ENCODE results near the gene PUM1.

DNA sequence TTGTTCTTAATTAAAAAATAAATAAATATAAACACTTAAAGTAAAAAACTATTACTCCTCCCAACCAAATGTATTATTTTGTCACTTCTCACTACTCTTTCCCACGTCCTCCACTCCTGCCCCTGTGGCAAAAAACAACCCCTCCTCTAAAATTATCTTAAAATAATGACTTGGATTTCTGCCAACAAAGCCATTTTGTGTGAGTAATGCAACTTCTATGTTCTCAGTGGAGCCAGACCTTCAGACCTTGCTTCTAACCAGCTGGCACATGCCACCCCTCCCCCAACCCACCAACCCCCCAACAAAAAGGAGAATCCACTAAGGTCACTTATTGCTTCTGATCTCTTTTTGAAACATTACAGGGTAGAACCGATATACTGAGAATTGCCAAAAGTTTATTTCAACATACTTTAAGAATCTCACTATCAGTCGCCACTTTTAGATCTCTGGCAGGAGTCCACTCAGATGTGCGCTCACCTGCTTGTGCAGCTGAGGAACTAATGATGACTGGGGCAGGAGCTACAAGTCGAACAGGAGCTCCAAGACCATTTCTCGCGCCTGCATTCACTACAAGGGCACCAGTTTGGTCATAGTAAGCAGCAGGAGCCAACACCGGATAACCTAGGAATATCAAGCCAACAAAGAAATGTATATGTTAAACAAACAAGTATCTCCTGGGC is 98.7 kb downstream of the PUM1 start:
- TF ChIP-seq, protein P1, sequence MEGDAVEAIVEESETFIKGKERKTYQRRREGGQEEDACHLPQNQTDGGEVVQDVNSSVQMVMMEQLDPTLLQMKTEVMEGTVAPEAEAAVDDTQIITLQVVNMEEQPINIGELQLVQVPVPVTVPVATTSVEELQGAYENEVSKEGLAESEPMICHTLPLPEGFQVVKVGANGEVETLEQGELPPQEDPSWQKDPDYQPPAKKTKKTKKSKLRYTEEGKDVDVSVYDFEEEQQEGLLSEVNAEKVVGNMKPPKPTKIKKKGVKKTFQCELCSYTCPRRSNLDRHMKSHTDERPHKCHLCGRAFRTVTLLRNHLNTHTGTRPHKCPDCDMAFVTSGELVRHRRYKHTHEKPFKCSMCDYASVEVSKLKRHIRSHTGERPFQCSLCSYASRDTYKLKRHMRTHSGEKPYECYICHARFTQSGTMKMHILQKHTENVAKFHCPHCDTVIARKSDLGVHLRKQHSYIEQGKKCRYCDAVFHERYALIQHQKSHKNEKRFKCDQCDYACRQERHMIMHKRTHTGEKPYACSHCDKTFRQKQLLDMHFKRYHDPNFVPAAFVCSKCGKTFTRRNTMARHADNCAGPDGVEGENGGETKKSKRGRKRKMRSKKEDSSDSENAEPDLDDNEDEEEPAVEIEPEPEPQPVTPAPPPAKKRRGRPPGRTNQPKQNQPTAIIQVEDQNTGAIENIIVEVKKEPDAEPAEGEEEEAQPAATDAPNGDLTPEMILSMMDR (IDR thresholded peaks at IDR 0.05) = no peak
- TF ChIP-seq POLR2A (IDR thresholded peaks at IDR 0.05) (no peak), POLR2AphosphoS5 (IDR thresholded peaks at IDR 0.05; ENCODE audit: insufficient read depth in 1 of 2, low read depth in 1 of 2) (no peak)

Measured in vagina (tissue), 2 donors.